HepG2 (cell line): ENCODE data around the gene FLOT2. TPM values are rescaled to one million over a fixed set of nuclear protein-coding genes. Genes with fewer than 3 reads are reported as not detected.

Experiments
- ATAC-seq: fragments of 200-7000 bp; cut with Tn5 transposase; 3 replicates; pipeline ENCODE4 v1.9.1; 2020; ENCODE audit warnings: mild to moderate bottlenecking, moderate library complexity
- BruUV-seq: library from RNA; stranded (reverse); fragments of 400-500 nt; replicated peaks from 2 replicates; lab custom pipeline; 2021; lab: Mats Ljungman, UMichigan
- CTCF ChIA-PET: fragments of 300-600 bp; formaldehyde crosslinking; extraction: SDS; loops from one replicate; lab custom pipeline; 2021; ENCODE audit warnings: low total read pairs, inconsistent platforms, low intra/inter-chr PET ratio; lab: Yijun Ruan, JAX
- POLR2A ChIA-PET: fragments of 350-600 bp; sonication (Branson Sonifier 250); formaldehyde crosslinking; loops from one replicate; lab custom pipeline; 2020; ENCODE audit warnings: antibody characterized with exemption, inconsistent platforms; lab: Yijun Ruan, JAX
- DNase-seq: peaks from one replicate; pipeline ENCODE4 v3.0.0-alpha.2; 2015; ENCODE audit warnings: low spot score
- FAIRE-seq: peaks from 3 replicates; lab custom pipeline; 2011; peaks lifted over from hg19 to GRCh38; lab: Jason Lieb, UNC
- H2AFZ ChIP-seq: one replicate; pipeline ENCODE4 v1.6.1; 2011; ENCODE audit warnings: low read length, inconsistent platforms
- H3K27ac ChIP-seq: fragments of 300-600 bp; 3 replicates; pipeline ENCODE4 v1.8.0; 2011; ENCODE audit warnings: mixed run types, mild to moderate bottlenecking, mixed read lengths, low read length, inconsistent platforms; ENCODE audit not compliant: insufficient read depth; ENCODE audit errors: extremely low read length
- H3K27me3 ChIP-seq, 2 experiments: fragments of 200-600 bp in 1 of 2; 2 replicates in 1 of 2; 3 replicates in 1 of 2; pipeline versions ENCODE4 v1.6.0 to v1.8.0; 2011; ENCODE audit warnings: low read length in 2 of 2, mild to moderate bottlenecking in 2 of 2, moderate library complexity in 2 of 2, inconsistent platforms in 1 of 2; ENCODE audit not compliant: insufficient read depth in 2 of 2, control insufficient read depth in 1 of 2
- H3K36me3 ChIP-seq, 2 experiments: fragments of 200-600 bp in 1 of 2; replicated peaks in 1 of 2; 2 replicates in 1 of 2; 3 replicates in 1 of 2; pipeline versions ENCODE4 v1.5.1 to v1.8.0; 2011; ENCODE audit warnings: low read length in 2 of 2, inconsistent platforms in 1 of 2; ENCODE audit not compliant: insufficient read depth in 2 of 2, control insufficient read depth in 1 of 2
- H3K4me1 ChIP-seq: 2 replicates; pipeline ENCODE4 v1.5.1; 2012; ENCODE audit warnings: low read length, inconsistent platforms; ENCODE audit not compliant: insufficient read depth
- H3K4me2 ChIP-seq: 2 replicates; pipeline ENCODE4 v1.6.0; 2011; ENCODE audit warnings: low read depth, low read length, inconsistent platforms
- H3K4me3 ChIP-seq, 3 experiments: fragments of 200-600 bp in 1 of 3; sonication (generic), shearing (Covaris generic) in 1 of 3; replicated peaks in 1 of 3; 2 replicates each; pipeline ENCODE4 v1.5.1; 2011 to 2016; ENCODE audit warnings: low read length in 3 of 3, inconsistent platforms in 2 of 3, low read depth in 2 of 3, mild to moderate bottlenecking in 2 of 3, control low read depth in 1 of 3, mixed read lengths in 1 of 3; ENCODE audit not compliant: insufficient read depth in 1 of 3
- H3K79me2 ChIP-seq: one replicate; pipeline ENCODE4 v1.6.1; 2011; ENCODE audit warnings: low read length, inconsistent platforms; ENCODE audit not compliant: insufficient read depth
- H3K9ac ChIP-seq: 2 replicates; pipeline ENCODE4 v1.6.0; 2011; ENCODE audit warnings: mild to moderate bottlenecking, low read depth, low read length, inconsistent platforms; ENCODE audit not compliant: insufficient read depth
- H3K9me3 ChIP-seq: 2 replicates; pipeline ENCODE4 v1.5.1; 2012; ENCODE audit warnings: mild to moderate bottlenecking, low read length
- H4K20me1 ChIP-seq: 2 replicates; pipeline ENCODE4 v1.6.0; 2011; ENCODE audit warnings: inconsistent platforms, mild to moderate bottlenecking, low read length, moderate library complexity; ENCODE audit not compliant: insufficient read depth
- ETV5 ChIP-seq: IDR thresholded peaks from 2 replicates; pipeline ENCODE4 v1.6.1; 2018; ENCODE audit warnings: missing biosample characterization, missing genetic modification reagents, inconsistent platforms, borderline replicate concordance
- MEF2D ChIP-seq: sonication (generic); formaldehyde crosslinking; IDR thresholded peaks from 2 replicates; pipeline ENCODE4 v1.5.1; 2020; ENCODE audit warnings: mild to moderate bottlenecking, missing genetic modification reagents
- PTBP1 ChIP-seq: fragments of 200-400 bp; formaldehyde crosslinking; IDR thresholded peaks from 2 replicates; pipeline ENCODE4 v1.6.1; 2018; ENCODE audit warnings: low read length, low read depth; ENCODE audit not compliant: poor library complexity, severe bottlenecking
- TAF1 ChIP-seq: sonication (generic); formaldehyde crosslinking; IDR thresholded peaks from 2 replicates; pipeline ENCODE4 v1.4.0; 2020; ENCODE audit warnings: missing genetic modification reagents
- ZNF883 ChIP-seq: sonication (generic); formaldehyde crosslinking; IDR thresholded peaks from 2 replicates; pipeline ENCODE4 v1.5.1; 2020; ENCODE audit warnings: mild to moderate bottlenecking, missing genetic modification reagents; ENCODE audit errors: not compliant biosample characterization
- WGBS: methylation state at CpG from one replicate; pipeline ENCODE4 v1.1.6; 2017; ENCODE audit warnings: low lambda C conversion rate; 5-methylcytosine and 5-hydroxymethylcytosine counted together
- in situ Hi-C: cut with HindIII; loops from 2 replicates; pipeline ENCODE4 v1.10.0; 2017; ENCODE audit warnings: low pct_unique_long_range_greater_than_20kb; ENCODE audit not compliant: extremely low pct_ligation_motif_present
- intact Hi-C: fragments of 100-400 bp; cut with micrococcal nuclease; formaldehyde crosslinking; loops from one replicate; pipeline ENCODE4 v1.10.0; 2022; ENCODE audit not compliant: unreplicated experiment
- polyA plus RNA-seq, 8 experiments: library from polyadenylated mRNA; depleted of rRNA in 3 of 8; stranded (reverse) in 7 of 8; unstranded in 1 of 8; fragments of >200 nt; fragmentation: Illumina TruSeq in 4 of 8; extraction: Trizol in 4 of 8; gene quantifications; 2 replicates each; pipeline versions ENCODE4 v1.2.1 to v1.2.3, GENCODE V29; 2011 to 2016; ENCODE audit warnings: low read depth in 4 of 8, missing spikeins in 1 of 8, mixed read lengths in 1 of 8; ENCODE audit not compliant: insufficient read depth in 1 of 8
- total RNA-seq, 5 experiments: library from RNA; depleted of rRNA; stranded (reverse); fragments of >200 nt; fragmentation: Illumina TruSeq; extraction: Trizol; gene quantifications; 2 replicates each; pipeline ENCODE4 v1.2.3, GENCODE V29; 2016; ENCODE audit warnings: low read depth in 1 of 5
- TF ChIP-seq, protein P1 (sequence below), 2 experiments: IDR thresholded peaks; 2 replicates each; pipeline ENCODE4 v1.6.1; 2011 to 2012; ENCODE audit warnings: low read length in 2 of 2, borderline replicate concordance in 1 of 2, low read depth in 1 of 2, mild to moderate bottlenecking in 1 of 2, moderate library complexity in 1 of 2

Gene FLOT2
- total and polyA plus RNA-seq, 2 of the 13 experiments (the other 11 are each of a cell fraction or from before 2014, with no cell fraction given): 54.3 to 54.5 TPM

DNA sequence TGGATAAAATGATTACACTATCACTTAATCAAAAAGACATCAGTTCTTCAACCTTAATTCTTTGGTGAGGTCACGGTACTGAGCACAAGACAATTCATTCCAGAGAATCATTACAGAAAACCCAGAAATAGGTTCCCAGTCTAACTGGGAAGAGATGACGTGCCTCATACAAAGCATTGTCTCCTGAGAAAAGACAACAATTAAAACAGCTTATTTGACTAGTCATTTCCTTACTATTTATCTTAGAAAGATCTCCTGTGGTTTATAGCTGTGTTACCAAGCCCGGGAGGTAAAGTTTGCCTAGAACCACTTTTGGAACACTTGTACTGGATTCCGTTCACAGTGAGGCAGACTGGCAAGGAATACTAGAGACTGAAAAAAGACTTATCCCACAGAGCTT is 48.7 kb upstream of the FLOT2 start:
- intact Hi-C loops (no loop called here), in situ Hi-C loops (loop anchor here (5.0 kb wide), 1 partner anchor 34 kb away; no protein-coding TSS in a partner anchor)
- no peak overlapping the region for H2AFZ ChIP-seq
- ATAC-seq: no peak
- TF ChIP-seq ETV5 (no peak), TAF1 (CRISPR knock-in tag) (no peak), MEF2D (no peak), ZNF883 (CRISPR knock-in tag) (no peak), PTBP1 (no peak)
- TF ChIP-seq, protein P1, sequence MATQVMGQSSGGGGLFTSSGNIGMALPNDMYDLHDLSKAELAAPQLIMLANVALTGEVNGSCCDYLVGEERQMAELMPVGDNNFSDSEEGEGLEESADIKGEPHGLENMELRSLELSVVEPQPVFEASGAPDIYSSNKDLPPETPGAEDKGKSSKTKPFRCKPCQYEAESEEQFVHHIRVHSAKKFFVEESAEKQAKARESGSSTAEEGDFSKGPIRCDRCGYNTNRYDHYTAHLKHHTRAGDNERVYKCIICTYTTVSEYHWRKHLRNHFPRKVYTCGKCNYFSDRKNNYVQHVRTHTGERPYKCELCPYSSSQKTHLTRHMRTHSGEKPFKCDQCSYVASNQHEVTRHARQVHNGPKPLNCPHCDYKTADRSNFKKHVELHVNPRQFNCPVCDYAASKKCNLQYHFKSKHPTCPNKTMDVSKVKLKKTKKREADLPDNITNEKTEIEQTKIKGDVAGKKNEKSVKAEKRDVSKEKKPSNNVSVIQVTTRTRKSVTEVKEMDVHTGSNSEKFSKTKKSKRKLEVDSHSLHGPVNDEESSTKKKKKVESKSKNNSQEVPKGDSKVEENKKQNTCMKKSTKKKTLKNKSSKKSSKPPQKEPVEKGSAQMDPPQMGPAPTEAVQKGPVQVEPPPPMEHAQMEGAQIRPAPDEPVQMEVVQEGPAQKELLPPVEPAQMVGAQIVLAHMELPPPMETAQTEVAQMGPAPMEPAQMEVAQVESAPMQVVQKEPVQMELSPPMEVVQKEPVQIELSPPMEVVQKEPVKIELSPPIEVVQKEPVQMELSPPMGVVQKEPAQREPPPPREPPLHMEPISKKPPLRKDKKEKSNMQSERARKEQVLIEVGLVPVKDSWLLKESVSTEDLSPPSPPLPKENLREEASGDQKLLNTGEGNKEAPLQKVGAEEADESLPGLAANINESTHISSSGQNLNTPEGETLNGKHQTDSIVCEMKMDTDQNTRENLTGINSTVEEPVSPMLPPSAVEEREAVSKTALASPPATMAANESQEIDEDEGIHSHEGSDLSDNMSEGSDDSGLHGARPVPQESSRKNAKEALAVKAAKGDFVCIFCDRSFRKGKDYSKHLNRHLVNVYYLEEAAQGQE (IDR thresholded peaks at IDR 0.05; ENCODE audit: borderline replicate concordance in 1 of 2, low read depth in 1 of 2, low read length in 2 of 2): no peak
- no peak overlapping the region for H3K27ac ChIP-seq
- 90% methylated on average over 4 of the region's 4 CpGs for WGBS
- ChIA-PET POLR2A (interaction anchor here (1.2 kb wide), 1 partner anchor 38 kb away, joined by 3 read pairs; no protein-coding TSS in a partner anchor), CTCF (no interaction called here)
- H3K4me3 ChIP-seq: no peak overlapping the region
- H3K27me3 ChIP-seq: no peaks in the 10 kb centered on the region; a peak in 1 of 5 replicates
- H3K4me1 ChIP-seq: peaks cover 38% of the 10 kb centered on the region
- H3K79me2 ChIP-seq: peaks cover 93% of the 10 kb centered on the region
- no peak for DNase-seq
- H4K20me1 ChIP-seq: peaks cover 9% of the 10 kb centered on the region; the same call in 1 of the 2 replicates
- H3K36me3 ChIP-seq: peaks cover 5 to 18% of the 10 kb centered on the region in 2 experiments; a peak in 4 of 5 replicates
- H3K9ac ChIP-seq: no peak overlapping the region
- no peaks in the 10 kb centered on the region for H3K9me3 ChIP-seq
- BruUV-seq: no TSS peak
- no peak overlapping the region for H3K4me2 ChIP-seq
- no peak for FAIRE-seq
